H1 (cell line): Measurements from ENCODE around the gene PCDHB13. TPM values are rescaled to one million over a fixed set of nuclear protein-coding genes. Genes with fewer than 3 reads are reported as not detected.

Source experiments
- CTCF ChIA-PET: fragments of 300-600 bp; sonication (Branson Sonifier 250); formaldehyde crosslinking; loops from one replicate; lab custom pipeline; 2021; ENCODE audit not compliant: partially characterized antibody; lab: Charles Lee
- POLR2A ChIA-PET: fragments of 300-600 bp; sonication (Branson Sonifier 250); formaldehyde crosslinking; loops from one replicate; lab custom pipeline; 2021; ENCODE audit warnings: inconsistent platforms; ENCODE audit not compliant: partially characterized antibody; lab: Charles Lee
- DNase-seq, 2 experiments: peaks; one replicate each; pipeline versions ENCODE4 v3.0.0 to v3.0.0-alpha.2; 2010 to 2022; ENCODE audit warnings: low spot score in 2 of 2, low read depth in 1 of 2, mixed read lengths in 1 of 2
- FAIRE-seq: peaks from 2 replicates; lab custom pipeline; 2011; peaks lifted over from hg19 to GRCh38; lab: Jason Lieb, UNC
- H2AFZ ChIP-seq: 2 replicates; pipeline ENCODE4 v1.8.1; 2012; ENCODE audit warnings: low read length, inconsistent platforms
- H2AK5ac ChIP-seq: 2 replicates; pipeline ENCODE4 v1.6.1; 2013; ENCODE audit warnings: low read depth, low read length
- H2BK120ac ChIP-seq: replicated peaks from 2 replicates; pipeline ENCODE3; 2013; ENCODE audit warnings: low read depth, low read length, inconsistent platforms
- H2BK12ac ChIP-seq: 2 replicates; pipeline ENCODE4 v1.6.1; 2013; ENCODE audit warnings: low read depth, low read length
- H2BK15ac ChIP-seq: 2 replicates; pipeline ENCODE4 v1.6.1; 2013; ENCODE audit warnings: low read length
- H2BK20ac ChIP-seq: 2 replicates; pipeline ENCODE4 v1.6.1; 2013; ENCODE audit warnings: low read length
- H2BK5ac ChIP-seq: 2 replicates; pipeline ENCODE4 v1.6.1; 2013; ENCODE audit warnings: low read depth, low read length
- H3K14ac ChIP-seq: 2 replicates; pipeline ENCODE4 v1.6.1; 2013; ENCODE audit warnings: inconsistent platforms; ENCODE audit not compliant: insufficient read length
- H3K18ac ChIP-seq: 2 replicates; pipeline ENCODE4 v1.6.1; 2013; ENCODE audit warnings: low read length; ENCODE audit errors: extremely low read depth
- H3K23ac ChIP-seq: 2 replicates; pipeline ENCODE4 v1.6.1; 2013; ENCODE audit warnings: inconsistent platforms; ENCODE audit not compliant: insufficient read length
- H3K23me2 ChIP-seq: 2 replicates; pipeline ENCODE4 v1.6.1; 2013; ENCODE audit warnings: low read depth, low read length
- H3K27ac ChIP-seq: 2 replicates; pipeline ENCODE4 v1.6.1; 2011; ENCODE audit warnings: low read depth, low read length, inconsistent platforms
- H3K27me3 ChIP-seq, 4 experiments: replicated peaks in 1 of 4; 1 replicate in 1 of 4; 2 replicates in 3 of 4; pipeline versions ENCODE4 v1.6.1 to v1.8.1; 2011 to 2013; ENCODE audit warnings: low read length in 3 of 4, mild to moderate bottlenecking in 3 of 4, inconsistent platforms in 2 of 4, mixed read lengths in 2 of 4, moderate library complexity in 1 of 4; ENCODE audit not compliant: control insufficient read depth in 3 of 4, insufficient read depth in 3 of 4; ENCODE audit errors: extremely low read depth in 1 of 4
- H3K36me3 ChIP-seq, 4 experiments: 2 replicates each; pipeline versions ENCODE4 v1.6.1 to v1.8.1; 2011 to 2013; ENCODE audit warnings: mild to moderate bottlenecking in 4 of 4, low read length in 3 of 4, moderate library complexity in 2 of 4, control low read depth in 1 of 4, inconsistent platforms in 1 of 4; ENCODE audit not compliant: insufficient read depth in 4 of 4, control insufficient read depth in 2 of 4
- H3K4ac ChIP-seq: replicated peaks from 2 replicates; pipeline ENCODE3; 2013; ENCODE audit warnings: low read length, low read depth, mixed read lengths, inconsistent platforms; ENCODE audit not compliant: insufficient read length
- H3K4me1 ChIP-seq, 4 experiments: replicated peaks in 1 of 4; 1 replicate in 1 of 4; 2 replicates in 3 of 4; pipeline versions ENCODE4 v1.6.1 to v1.8.1; 2011 to 2013; ENCODE audit warnings: low read length in 3 of 4, inconsistent platforms in 2 of 4, mixed read lengths in 1 of 4; ENCODE audit not compliant: insufficient read depth in 4 of 4, control insufficient read depth in 3 of 4
- H3K4me2 ChIP-seq, 2 experiments: 2 replicates each; pipeline versions ENCODE4 v1.6.1 to v1.8.1; 2011 to 2013; ENCODE audit warnings: low read depth in 2 of 2, low read length in 2 of 2, control low read depth in 1 of 2, inconsistent platforms in 1 of 2, mild to moderate bottlenecking in 1 of 2; ENCODE audit not compliant: insufficient read depth in 1 of 2
- H3K4me3 ChIP-seq, 4 experiments: fragments of 200-600, 300-600 bp in 1 of 4; sonication (generic), shearing (Covaris generic), sonication (Bioruptor Twin) in 1 of 4; 2 replicates each; pipeline versions ENCODE4 v1.5.1 to v1.8.1; 2011 to 2016; ENCODE audit warnings: low read length in 4 of 4, low read depth in 3 of 4, control low read depth in 2 of 4, inconsistent platforms in 2 of 4, mild to moderate bottlenecking in 2 of 4, mixed read lengths in 1 of 4, moderate library complexity in 1 of 4; ENCODE audit not compliant: insufficient read depth in 2 of 4; ENCODE audit errors: extremely low read depth in 1 of 4
- H3K56ac ChIP-seq: replicated peaks from 2 replicates; pipeline ENCODE3; 2013; ENCODE audit warnings: low read depth, mild to moderate bottlenecking, mixed read lengths, low read length, inconsistent platforms; ENCODE audit not compliant: insufficient read length
- H3K79me1 ChIP-seq: 2 replicates; pipeline ENCODE4 v1.6.1; 2013; ENCODE audit warnings: low read depth, low read length, control low read depth
- H3K79me2 ChIP-seq, 2 experiments: 2 replicates each; pipeline versions ENCODE4 v1.6.1 to v1.8.1; 2012 to 2013; ENCODE audit warnings: low read length in 2 of 2, mild to moderate bottlenecking in 2 of 2, inconsistent platforms in 1 of 2; ENCODE audit not compliant: insufficient read depth in 2 of 2, control insufficient read depth in 1 of 2
- H3K9ac ChIP-seq, 4 experiments: replicated peaks in 1 of 4; 1 replicate in 1 of 4; 2 replicates in 3 of 4; pipeline versions ENCODE4 v1.6.1 to v1.8.1; 2011 to 2013; ENCODE audit warnings: low read depth in 3 of 4, low read length in 3 of 4, control low read depth in 2 of 4, mild to moderate bottlenecking in 2 of 4, moderate library complexity in 2 of 4, inconsistent platforms in 1 of 4; ENCODE audit errors: extremely low read depth in 1 of 4
- H3K9me3 ChIP-seq, 2 experiments: 2 replicates each; pipeline versions ENCODE4 v1.6.1 to v1.8.1; 2012 to 2013; ENCODE audit warnings: mild to moderate bottlenecking in 2 of 2, moderate library complexity in 2 of 2, control low read depth in 1 of 2, inconsistent platforms in 1 of 2, low read depth in 1 of 2, low read length in 1 of 2, mixed read lengths in 1 of 2; ENCODE audit not compliant: insufficient read depth in 2 of 2
- H4K20me1 ChIP-seq, 2 experiments: replicated peaks in 1 of 2; 2 replicates each; pipeline versions ENCODE3 to v1.8.1; 2011 to 2013; ENCODE audit warnings: inconsistent platforms in 2 of 2, low read length in 2 of 2, mild to moderate bottlenecking in 1 of 2; ENCODE audit not compliant: insufficient read depth in 2 of 2, control insufficient read depth in 1 of 2
- H4K5ac ChIP-seq: 2 replicates; pipeline ENCODE4 v1.6.1; 2013; ENCODE audit warnings: low read length, low read depth, mixed read lengths, inconsistent platforms; ENCODE audit not compliant: insufficient read length
- H4K8ac ChIP-seq: 2 replicates; pipeline ENCODE4 v1.8.0; 2013; ENCODE audit warnings: mild to moderate bottlenecking, moderate library complexity, low read length, inconsistent platforms; ENCODE audit not compliant: insufficient read depth; ENCODE audit errors: extremely low read depth
- H4K91ac ChIP-seq: replicated peaks from 2 replicates; pipeline ENCODE3; 2013; ENCODE audit warnings: low read length, mixed read lengths, inconsistent platforms; ENCODE audit not compliant: insufficient read length
- ASH2L ChIP-seq: fragments of 200-600, 300-600 bp; sonication (generic); IDR thresholded peaks from one replicate; pipeline ENCODE4 v1.7.1; 2017; ENCODE audit warnings: low read length
- BACH1 ChIP-seq: IDR thresholded peaks from 2 replicates; pipeline ENCODE4 v1.6.1; 2012; ENCODE audit warnings: low read length, improper control_type of control experiment
- CREB1 ChIP-seq: IDR thresholded peaks from 2 replicates; pipeline ENCODE4 v1.6.1; 2012; ENCODE audit warnings: inconsistent platforms
- CTBP2 ChIP-seq: IDR thresholded peaks from 2 replicates; pipeline ENCODE4 v1.7.0; 2011; ENCODE audit warnings: borderline replicate concordance, mild to moderate bottlenecking, moderate library complexity, mixed read lengths, low read length; ENCODE audit not compliant: insufficient read depth, insufficient read length
- EGR1 ChIP-seq: IDR thresholded peaks from 2 replicates; pipeline ENCODE4 v1.6.1; 2011; ENCODE audit warnings: low read depth, low read length, borderline replicate concordance
- FOSL1 ChIP-seq: IDR thresholded peaks from 2 replicates; pipeline ENCODE4 v1.6.1; 2011; ENCODE audit warnings: mild to moderate bottlenecking, low read depth, low read length, moderate library complexity; ENCODE audit not compliant: insufficient read depth
- GTF2F1 ChIP-seq: IDR thresholded peaks from 2 replicates; pipeline ENCODE4 v1.6.1; 2012; ENCODE audit warnings: low read depth, low read length, improper control_type of control experiment, borderline replicate concordance
- KDM4A ChIP-seq: IDR thresholded peaks from one replicate; pipeline ENCODE4 v1.7.1; 2012; ENCODE audit warnings: low read depth, mild to moderate bottlenecking, moderate library complexity, low read length, inconsistent platforms; ENCODE audit not compliant: severe bottlenecking
- RBBP5 ChIP-seq: IDR thresholded peaks from 2 replicates; pipeline ENCODE4 v1.7.1; 2012; ENCODE audit warnings: low read depth, mild to moderate bottlenecking, inconsistent platforms, low read length, moderate library complexity, borderline replicate concordance
- RFX5 ChIP-seq: IDR thresholded peaks from 2 replicates; pipeline ENCODE4 v1.6.1; 2011; ENCODE audit warnings: low read depth, low read length, improper control_type of control experiment, borderline replicate concordance
- RXRA ChIP-seq: IDR thresholded peaks from 2 replicates; pipeline ENCODE4 v1.6.1; 2011; ENCODE audit warnings: low read depth, mild to moderate bottlenecking, low read length, moderate library complexity; ENCODE audit not compliant: insufficient read depth
- SIN3A ChIP-seq, 2 experiments: IDR thresholded peaks in 1 of 2; conservative IDR thresholded peaks in 1 of 2; 2 replicates each; pipeline ENCODE4 v1.6.1; 2011 to 2012; ENCODE audit warnings: low read length in 2 of 2, improper control_type of control experiment in 1 of 2, low read depth in 1 of 2, mild to moderate bottlenecking in 1 of 2
- SP1 ChIP-seq: IDR thresholded peaks from 2 replicates; pipeline ENCODE4 v1.6.1; 2011; ENCODE audit warnings: low read depth, low read length
- SUZ12 ChIP-seq: fragments of 200-600 bp; sonication (generic); IDR thresholded peaks from 2 replicates; pipeline ENCODE4 v1.6.1; 2012; ENCODE audit warnings: mild to moderate bottlenecking, inconsistent platforms, low read length, moderate library complexity, mixed read lengths
- TEAD4 ChIP-seq: IDR thresholded peaks from 2 replicates; pipeline ENCODE4 v1.6.1; 2012; ENCODE audit warnings: low read depth, low read length, inconsistent platforms, mixed read lengths
- polyA plus RNA-seq, 7 experiments: library from polyadenylated mRNA; depleted of rRNA in 3 of 7; stranded (reverse) in 5 of 7; unstranded in 2 of 7; fragments of >200 nt in 5 of 7; fragments of 200-250 nt in 2 of 7; gene quantifications; 1 replicate in 5 of 7; 2 replicates in 1 of 7; 4 replicates in 1 of 7; pipeline versions ENCODE4 v1.2.1 to v1.2.3, GENCODE V29; 2011 to 2013; ENCODE audit warnings: missing spikeins in 2 of 7, mixed read lengths in 2 of 7
- total RNA-seq: library from RNA; stranded (reverse); fragmentation: NEBNext Ultra II Directional; extraction: Animal tissue kit (Norgen Biotek cat#: 25700); gene quantifications from 2 replicates; pipeline ENCODE4 v1.2.1, GENCODE V29; 2021

PCDHB13 gene
- total and polyA plus RNA-seq, 2 of the 8 experiments (the other 6 are each of a cell fraction or from before 2014, with no cell fraction given) = 1.1 to 1.4 TPM

GRCh38 chr5:141250576-141250975 is 36.9 kb downstream of the PCDHB13 start:
- Histone ChIP-seq H3K79me1 (no peaks in the 10 kb centered on the region), H3K4ac (no peak overlapping the region), H2AFZ (no peak overlapping the region), H3K14ac (no peak overlapping the region), H3K23me2 (no peaks in the 10 kb centered on the region), H2BK120ac (no peak overlapping the region), H4K8ac (no peak overlapping the region), H4K91ac (no peak overlapping the region), H3K23ac (no peak overlapping the region), H2BK15ac (no peak overlapping the region), H4K20me1 (no peaks in the 10 kb centered on the region), H3K27ac (no peak overlapping the region), H2BK20ac (no peak overlapping the region), H3K56ac (no peak overlapping the region), H3K18ac (no peak overlapping the region), H4K5ac (no peak overlapping the region), H2BK12ac (no peak overlapping the region), H3K4me2 (no peak overlapping the region), H3K9me3 (peaks cover 31 to 80% of the 10 kb centered on the region in 2 experiments), H2BK5ac (no peak overlapping the region), H3K27me3 (peaks cover 0 to 2% (median 0%) of the 10 kb centered on the region in 4 experiments; a peak in 1 of 7 replicates), H2AK5ac (no peak overlapping the region), H3K36me3 (peaks cover 0 to 27% (median 4%) of the 10 kb centered on the region in 4 experiments; a peak in 3 of 8 replicates), H3K4me1 (peaks cover 0 to 3% (median 0%) of the 10 kb centered on the region in 4 experiments; a peak in 1 of 7 replicates), H3K79me2 (no peaks in the 10 kb centered on the region), H3K9ac (no peak overlapping the region), H3K4me3 (no peak overlapping the region)
- ChIA-PET POLR2A (interaction anchor here (0.7 to 1.4 kb wide), 2 partner anchors 70 to 100 kb away, joined by 3 to 8 read pairs; partner anchors contain the start of genes PCDHGB1 and TAF7), CTCF (interaction anchor here (0.6 to 2.8 kb wide), 12 partner anchors 16 to 261 kb away, joined by 3 to 13 read pairs (median 4); partner anchors contain the start of genes PCDHB10, PCDHB16, PCDHGA1 and PCDHGA10)
- DNase-seq (no peak), FAIRE-seq (no peak)
- TF ChIP-seq EGR1 = no peak
- TF ChIP-seq RBBP5 = no peak
- no peak for TF ChIP-seq CTBP2
- TF ChIP-seq ASH2L = no peak
- no peak for TF ChIP-seq BACH1
- no peak for TF ChIP-seq SIN3A (conservative IDR thresholded peaks at IDR 0.05 in 1 of 2, IDR thresholded peaks at IDR 0.05 in 1 of 2; ENCODE audit: low read depth in 1 of 2, low read length in 2 of 2)
- TF ChIP-seq FOSL1 = no peak
- TF ChIP-seq RFX5 = no peak
- TF ChIP-seq SP1 = no peak
- no peak for TF ChIP-seq SUZ12
- TF ChIP-seq RXRA = no peak
- TF ChIP-seq GTF2F1 = no peak
- no peak for TF ChIP-seq TEAD4
- no peak for TF ChIP-seq CREB1
- no peak for TF ChIP-seq KDM4A
